GM18868 (cell line): ENCODE measurements around the gene CPT1B.
"Not testable (repeated sequence)": the region's sequence is repeated elsewhere in the genome, so short reads cannot be mapped to it uniquely, and the experiment has no call there.

Experiments used
- ATAC-seq: cut with Tn5 transposase; IDR thresholded peaks from one replicate; pipeline ENCODE4 v1.9.1; 2021; ENCODE audit warnings: mild to moderate bottlenecking, moderate library complexity; ENCODE audit not compliant: unreplicated experiment

CPT1B gene

GRCh38 chr22:50577987-50578775 lies at the start of gene CPT1B:
Gene CPT1B, minus strand, starts transcription at chr22:50578427. Its CDS starts 512 bp downstream, at chr22:50577915.
- ATAC-seq, result no peak

- no peak for ATAC-seq
Measured at GRCh38 chr22:50626850-50627641, 48.8 kb upstream of the CPT1B start.

GRCh38 chr22:50626314-50626849 lies 48.2 kb upstream of the CPT1B start:
- ATAC-seq, result no peak

- ATAC-seq, result no peak
Measured at GRCh38 chr22:50625568-50626313, 47.5 kb upstream of the CPT1B start.

GRCh38 chr22:50625131-50625567 lies 46.9 kb upstream of the CPT1B start:
- no peak for ATAC-seq

- ATAC-seq, result no peak
Measured at GRCh38 chr22:50624347-50625130, 46.3 kb upstream of the CPT1B start.

- ATAC-seq, result no peak
Measured at GRCh38 chr22:50622723-50623327, 44.6 kb upstream of the CPT1B start.

GRCh38 chr22:50621948-50622722 lies 43.9 kb upstream of the CPT1B start:
- ATAC-seq, result no peak

GRCh38 chr22:50621356-50621880 lies 43.2 kb upstream of the CPT1B start:
- ATAC-seq, result peak; percentile 53

GRCh38 chr22:50620593-50621355 lies 42.5 kb upstream of the CPT1B start:
- peak; percentile 58 for ATAC-seq

- ATAC-seq, result not testable (repeated sequence)
Measured at GRCh38 chr22:50614296-50614695, 36.1 kb upstream of the CPT1B start.

GRCh38 chr22:50613291-50613981 lies 35.2 kb upstream of the CPT1B start:
- no peak for ATAC-seq

- no peak for ATAC-seq
Measured at GRCh38 chr22:50612528-50613221, 34.4 kb upstream of the CPT1B start.

GRCh38 chr22:50612168-50612527 lies 33.9 kb upstream of the CPT1B start:
- no peak for ATAC-seq

- no peak for ATAC-seq
Measured at GRCh38 chr22:50611341-50612060, 33.3 kb upstream of the CPT1B start.

GRCh38 chr22:50610581-50610980 lies 32.4 kb upstream of the CPT1B start:
- no peak for ATAC-seq
